ENCODE measurements around the gene MCUB. TPM values are rescaled to one million over a fixed set of nuclear protein-coding genes. Genes with fewer than 3 reads are reported as not detected.

MCUB gene
- total RNA-seq, 1 experiment from 2014 or later: 14.8 TPM

DNA sequence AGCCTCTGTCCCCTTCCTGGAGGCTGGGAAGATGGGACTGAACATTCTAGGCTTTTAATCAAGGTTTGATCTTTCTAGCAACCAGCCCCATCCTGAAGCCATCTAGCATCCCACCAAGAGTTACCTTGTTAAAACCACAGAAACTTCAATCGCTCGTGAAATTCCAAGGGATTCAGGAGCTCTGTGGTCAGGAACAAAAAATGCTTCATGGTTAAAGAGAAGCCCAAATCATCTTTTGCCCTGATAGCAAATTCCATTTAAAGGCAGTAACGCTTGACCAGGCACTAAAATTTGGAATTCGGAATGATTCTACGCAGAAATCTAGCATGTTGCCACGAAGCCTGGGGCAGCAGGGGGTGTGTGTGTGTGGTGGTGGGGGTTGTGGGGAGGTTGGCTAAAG lies 95.3 kb downstream of the MCUB start:
- Histone ChIP-seq H3K27ac (ENCODE audit: insufficient read length, low read depth, low read length) (no peak overlapping the region), H3K56ac (ENCODE audit: insufficient read length, low read depth, low read length) (no peak overlapping the region), H3K4me2 (ENCODE audit: insufficient read depth, insufficient read length, low read length) (no peak overlapping the region), H3K14ac (ENCODE audit: insufficient read depth, low read length) (no peak overlapping the region), H2BK20ac (ENCODE audit: low read depth, low read length, poor library complexity, severe bottlenecking) (no peak overlapping the region), H2BK12ac (ENCODE audit: insufficient read length, low read depth, low read length) (no peak overlapping the region), H3K9ac (ENCODE audit: extremely low read depth, insufficient read length, low read length) (no peak overlapping the region), H3K18ac (ENCODE audit: insufficient read length, low read depth, low read length) (no peak overlapping the region), H2BK5ac (ENCODE audit: insufficient read length, low read length) (no peak overlapping the region), H4K20me1 (ENCODE audit: control insufficient read depth, insufficient read depth, insufficient read length) (no peaks in the 10 kb centered on the region), H3T11ph (ENCODE audit: low read length) (no peak overlapping the region), H4K8ac (replicated peaks; ENCODE audit: insufficient read length, low read depth, low read length) (no peak overlapping the region), H2AFZ (ENCODE audit: low read length) (no peak overlapping the region), H3K9me3 (ENCODE audit: control insufficient read depth, low read depth, low read length) (no peaks in the 10 kb centered on the region), H2AK5ac (ENCODE audit: insufficient read length, low read length) (no peak overlapping the region), H2BK120ac (ENCODE audit: low read depth, low read length, poor library complexity, severe bottlenecking) (no peak overlapping the region), H4K91ac (ENCODE audit: insufficient read length, low read depth, low read length) (no peak overlapping the region), H3K79me2 (ENCODE audit: insufficient read depth, low read length) (no peaks in the 10 kb centered on the region), H3K4ac (ENCODE audit: low read depth, low read length) (no peak overlapping the region), H3K79me1 (ENCODE audit: insufficient read depth, low read depth, low read length, poor library complexity, severe bottlenecking) (no peaks in the 10 kb centered on the region), H4K5ac (ENCODE audit: insufficient read length, low read depth, low read length) (no peak overlapping the region), H3K23ac (ENCODE audit: insufficient read length, low read depth, low read length) (no peak overlapping the region), H3K23me2 (ENCODE audit: insufficient read length, low read depth, low read length, poor library complexity, severe bottlenecking) (no peaks in the 10 kb centered on the region), H3K27me3 (ENCODE audit: insufficient read depth, low read length) (no peaks in the 10 kb centered on the region), H3K4me1 (ENCODE audit: insufficient read depth, low read length) (no peaks in the 10 kb centered on the region; the same call in 1 of the 2 replicates), H2BK15ac (ENCODE audit: low read depth, low read length) (no peak overlapping the region)
- Mint-ChIP-seq H3K27me3 (ENCODE audit: low read depth) (no peaks in the 10 kb centered on the region), H3K4me3 (no peak overlapping the region), H3K9me3 (no peaks in the 10 kb centered on the region), H3K36me3 (ENCODE audit: insufficient read depth in 1 of 3, low read depth in 3 of 3) (no peaks in the 10 kb centered on the region; a peak in 1 of 7 replicates), H3K4me1 (peaks cover 5 to 12% of the 10 kb centered on the region in 2 experiments), H3K27ac (no peak overlapping the region)
- no peak for DNase-seq
- no CpG with 5 or more reads among the region's 6 CpGs for WGBS (ENCODE audit: extremely low coverage, insufficient read length, low lambda C conversion rate)
- TF ChIP-seq CTCF (conservative IDR thresholded peaks at IDR 0.05): no peak

Data from H9 (cell line).